DMS114 treated with DMSO at 0.1 percent for 48 hours (cell line): ENCODE data around the gene ZBTB16.

Source experiments
- DNase-seq: peaks from one replicate; lab custom pipeline; 2025; ENCODE audit not compliant: unreplicated experiment; lab: John Stamatoyannopoulos, UW

ZBTB16 gene

GRCh38 chr11:114148013-114148382 lies 88.5 kb downstream of the ZBTB16 start:
- DNase-seq: no peak

GRCh38 chr11:114149689-114150407 lies 90.3 kb downstream of the ZBTB16 start:
- no peak for DNase-seq

DNA sequence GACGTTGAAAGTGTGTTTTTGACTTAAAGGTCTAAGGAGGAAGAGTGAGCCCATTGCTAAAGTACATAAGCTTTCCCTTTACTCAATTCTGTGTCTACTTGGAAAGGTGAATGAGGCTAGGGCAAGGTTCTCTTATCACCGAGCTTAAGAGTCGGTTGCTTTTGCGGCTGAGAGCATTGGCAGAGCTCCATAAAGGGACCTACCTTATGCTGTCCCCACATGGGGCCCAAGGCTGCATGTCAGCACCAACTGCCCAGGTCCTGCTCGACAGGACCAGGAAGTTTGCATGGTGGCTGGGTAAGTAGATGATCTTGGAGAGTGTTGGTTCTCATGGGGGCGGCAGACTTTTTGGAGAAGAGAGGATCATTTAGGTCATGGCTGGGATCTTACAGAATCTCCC lies 91.2 kb downstream of the ZBTB16 start:
- DNase-seq: no peak

DNA sequence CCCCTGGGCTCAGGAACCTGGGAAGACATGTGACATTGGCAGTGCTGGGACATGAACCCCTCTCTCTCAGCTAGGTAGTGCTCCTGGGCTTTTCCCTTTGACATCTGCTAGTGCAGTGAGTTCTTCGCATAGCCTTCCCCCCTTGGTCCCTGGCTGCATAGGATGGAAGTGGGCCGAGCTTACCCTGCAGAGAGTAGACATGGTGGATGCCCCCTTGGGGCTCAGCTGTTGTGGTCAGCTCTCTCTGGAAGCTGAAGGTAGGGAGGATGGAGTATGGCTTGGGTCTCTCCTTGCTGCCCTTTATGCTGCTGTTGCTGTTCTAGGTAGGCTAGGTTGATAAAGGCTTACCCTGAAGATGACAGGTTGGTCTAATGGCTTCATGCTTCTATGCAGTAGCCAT lies 92.1 kb downstream of the ZBTB16 start:
- DNase-seq: no peak

DNA sequence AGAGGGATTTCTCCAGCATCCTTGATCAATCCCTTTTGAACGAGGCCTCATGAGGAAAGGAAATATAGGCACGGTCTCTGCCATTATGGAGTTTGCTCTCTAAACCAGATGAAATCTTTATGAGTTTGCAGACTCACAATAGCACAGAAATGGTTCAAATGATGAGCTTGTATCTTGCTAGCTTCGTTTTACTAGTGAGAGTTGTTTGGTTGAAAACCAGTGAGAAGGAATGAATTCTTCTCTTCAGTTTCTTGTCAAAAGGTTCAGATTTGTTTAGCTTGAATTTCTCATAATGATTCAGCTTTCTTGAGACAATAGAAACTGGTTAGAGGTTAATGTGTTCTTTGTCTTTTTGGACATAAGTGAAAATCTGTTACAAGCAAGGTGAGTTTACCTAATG lies 92.7 kb downstream of the ZBTB16 start:
- no peak for DNase-seq

DNA sequence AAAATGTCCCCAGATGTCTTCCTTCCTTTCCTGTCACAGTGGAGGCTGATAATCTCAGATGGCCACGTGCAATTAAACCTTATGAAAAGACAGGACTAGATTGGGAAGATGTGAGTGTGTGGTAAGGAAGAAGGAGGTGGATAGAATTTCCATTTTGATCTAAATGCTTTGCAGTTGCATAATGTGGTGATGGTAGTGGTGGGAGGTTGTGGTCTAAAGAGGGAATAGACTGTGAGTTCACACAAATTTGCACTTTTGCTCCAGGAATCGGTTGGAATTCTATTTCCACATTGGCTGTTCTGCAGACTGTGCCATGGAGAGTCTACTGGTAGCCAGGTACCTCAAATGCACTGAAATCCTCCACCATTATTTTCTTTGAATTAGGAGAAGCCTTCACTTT lies 93.3 kb downstream of the ZBTB16 start:
- DNase-seq: no peak

DNA sequence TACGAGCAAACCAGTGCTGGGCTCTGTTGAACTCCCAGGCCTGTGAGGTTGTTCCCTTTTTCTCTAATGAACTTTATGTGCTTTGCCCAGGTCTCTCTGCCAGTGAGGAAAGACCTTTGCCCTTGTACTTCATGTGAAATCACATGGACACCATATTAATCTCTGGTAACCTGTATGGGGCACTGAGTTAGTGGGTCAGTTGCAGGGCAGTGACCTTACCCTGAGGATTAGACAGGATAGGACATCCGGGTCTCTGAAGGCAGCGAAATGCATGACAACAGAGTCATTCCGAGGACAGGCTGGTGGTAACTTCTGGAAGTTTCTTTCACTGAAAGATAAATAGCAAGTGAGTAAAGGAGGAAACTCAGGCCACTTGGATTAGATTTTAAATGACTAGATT lies 93.7 kb downstream of the ZBTB16 start:
- DNase-seq: no peak

GRCh38 chr11:114154271-114155047 lies 94.9 kb downstream of the ZBTB16 start:
- no peak for DNase-seq

- DNase-seq: no peak
Measured at GRCh38 chr11:114155116-114155515, 95.6 kb downstream of the ZBTB16 start.

DNA sequence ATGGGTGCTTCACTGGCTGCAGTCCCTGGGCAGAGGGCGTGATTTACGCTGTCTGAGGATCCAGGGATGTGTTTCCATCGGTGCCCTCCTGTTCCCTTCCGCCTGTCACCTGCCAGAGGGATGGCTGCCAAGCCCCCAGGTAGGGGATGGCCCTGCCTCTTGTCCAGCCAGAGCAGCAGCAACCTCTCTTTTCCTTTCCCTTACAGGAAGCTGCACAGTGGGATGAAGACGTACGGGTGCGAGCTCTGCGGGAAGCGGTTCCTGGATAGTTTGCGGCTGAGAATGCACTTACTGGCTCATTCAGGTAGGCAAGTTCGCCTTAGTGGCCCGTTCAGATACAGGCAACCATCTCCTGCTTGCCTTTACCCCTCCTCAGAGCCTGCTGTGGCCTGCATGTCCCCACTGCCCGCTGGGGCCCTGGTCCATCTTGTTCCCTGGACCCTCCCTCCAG lies 96.6 kb downstream of the ZBTB16 start:
- DNase-seq: no peak

DNA sequence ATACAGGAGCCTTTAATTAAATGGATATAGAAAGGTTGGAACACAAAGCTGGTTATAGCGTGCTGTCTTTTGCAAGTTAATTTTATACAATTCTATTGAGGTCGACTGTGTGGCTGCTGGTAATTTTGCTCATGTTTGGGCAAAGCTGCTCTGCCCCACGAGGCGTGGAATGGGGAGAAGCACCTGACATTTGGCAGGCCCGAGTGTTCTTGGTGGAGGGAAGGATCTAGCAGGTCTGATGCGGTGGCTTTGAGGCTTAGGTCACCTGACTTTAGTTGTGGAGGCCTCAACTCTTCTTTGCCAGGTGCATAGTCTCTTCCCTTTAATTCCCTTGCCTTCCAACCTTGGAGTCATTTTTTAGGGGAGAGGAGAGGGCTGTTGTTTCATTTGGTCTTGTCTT lies 97.3 kb downstream of the ZBTB16 start:
- no peak for DNase-seq

DNA sequence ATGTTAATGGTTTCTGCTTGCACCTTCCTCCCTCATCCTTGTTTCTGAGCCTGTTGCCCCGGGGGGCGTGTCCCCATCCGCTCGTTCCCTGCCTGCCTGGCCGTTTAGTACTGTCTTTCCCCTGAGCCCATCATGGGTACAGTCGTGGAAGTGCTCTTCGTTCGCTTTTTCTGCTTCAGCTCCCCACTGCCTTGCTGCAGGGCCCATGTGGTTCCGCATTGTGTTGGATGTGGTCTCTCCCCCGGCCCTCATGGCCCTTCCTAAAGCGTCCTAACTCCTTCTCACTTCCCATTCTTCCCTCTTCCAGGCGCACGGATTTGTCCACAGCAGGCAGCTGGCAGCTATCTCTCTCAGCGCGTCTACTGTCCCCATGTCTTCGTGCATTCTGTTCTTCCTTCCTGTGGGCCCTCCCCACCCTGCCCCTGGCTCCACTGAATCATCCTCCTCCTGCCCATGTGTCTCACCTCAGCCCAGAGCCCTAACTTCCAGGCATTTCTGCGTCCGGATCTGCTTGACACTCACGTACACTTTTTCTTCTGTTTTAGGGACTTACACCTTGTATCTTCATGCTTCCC lies 98.1 kb downstream of the ZBTB16 start:
- DNase-seq: no peak

- DNase-seq: no peak
Measured at GRCh38 chr11:114158421-114158820, 98.9 kb downstream of the ZBTB16 start.

GRCh38 chr11:114158886-114159285 lies 99.4 kb downstream of the ZBTB16 start:
- no peak for DNase-seq

DNA sequence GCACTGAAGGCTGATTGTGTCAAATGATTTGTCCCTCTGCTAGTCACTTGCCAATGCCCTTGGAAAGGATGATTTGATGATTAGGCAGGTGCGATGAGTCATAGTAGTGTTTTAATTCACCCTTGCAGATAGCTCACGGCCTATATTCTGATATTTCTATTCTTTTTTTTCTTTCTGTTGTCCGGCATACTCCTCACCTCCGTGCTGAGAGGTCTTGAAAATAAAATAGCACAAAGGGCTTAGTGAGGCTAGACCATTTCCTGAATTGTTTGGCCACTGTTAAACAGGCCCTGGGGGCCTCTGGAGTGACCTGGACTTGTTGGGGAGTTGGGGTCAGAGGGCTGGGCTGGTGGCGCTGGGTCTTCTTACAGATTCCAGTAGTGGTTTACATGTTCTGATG lies 99.8 kb downstream of the ZBTB16 start:
- DNase-seq: no peak

DNA sequence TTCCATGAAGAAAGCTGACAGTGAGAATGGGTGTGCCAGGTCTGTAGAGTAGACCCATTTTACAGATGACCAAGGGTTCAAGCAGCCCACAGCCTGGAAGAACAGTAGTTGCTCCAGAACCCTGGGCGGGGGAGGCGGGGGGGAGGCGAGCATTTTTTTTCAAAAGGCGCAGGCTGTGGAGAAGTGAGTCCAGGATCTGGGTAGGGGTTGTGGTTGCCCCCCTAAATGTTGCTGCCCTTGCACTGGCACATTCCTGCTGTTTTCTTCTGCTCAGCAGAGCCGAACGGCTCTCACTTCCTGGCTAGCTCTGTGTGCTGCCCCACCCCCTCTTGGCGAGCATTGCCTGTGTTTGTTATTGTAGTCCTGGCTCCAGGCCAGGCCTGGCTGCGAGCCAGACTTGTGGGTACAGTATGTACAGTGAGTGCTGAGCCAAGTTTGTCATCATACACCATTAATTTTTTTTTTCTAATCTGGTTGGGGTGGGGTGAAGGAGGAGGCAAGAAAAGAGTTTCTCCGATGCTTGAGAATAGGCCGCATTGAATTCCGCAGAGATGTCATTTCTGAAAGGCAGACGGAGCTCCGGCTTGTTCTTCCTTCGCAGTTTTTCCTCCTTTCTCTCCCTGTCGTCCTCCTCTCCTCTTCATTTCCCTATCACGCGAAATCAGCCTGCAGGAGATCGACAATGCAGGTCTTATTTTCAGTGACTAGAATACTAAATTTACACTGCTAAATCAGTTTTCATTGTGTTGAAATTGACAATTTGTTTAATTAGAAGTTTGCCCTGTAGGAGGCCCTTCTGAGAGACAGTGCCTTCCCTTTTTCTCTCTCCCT lies 100.5 kb downstream of the ZBTB16 start:
- DNase-seq: no peak

- DNase-seq: no peak
Measured at GRCh38 chr11:114160894-114161293, 101.4 kb downstream of the ZBTB16 start.

- no peak for DNase-seq
Measured at GRCh38 chr11:114161486-114162250, 102.2 kb downstream of the ZBTB16 start.

GRCh38 chr11:114162719-114163123 lies 103.2 kb downstream of the ZBTB16 start:
- no peak for DNase-seq

GRCh38 chr11:114163229-114163631 lies 103.7 kb downstream of the ZBTB16 start:
- no peak for DNase-seq
